Measurements from ENCODE around the gene ABCC12. TPM values are rescaled to one million over a fixed set of nuclear protein-coding genes. Genes with fewer than 3 reads are reported as not detected.

ABCC12 gene
- total and polyA plus RNA-seq, 2 of the 8 experiments (the other 6 are each of a cell fraction or from before 2014, with no cell fraction given), result 0.05 TPM; not detected in 1

GRCh38 chr16:48203974-48204824, 48.4 kb upstream of the ABCC12 start:
- Histone ChIP-seq H3K4ac (replicated peaks; ENCODE audit: insufficient read length, low read depth, low read length) (no peak overlapping the region), H3K23me2 (ENCODE audit: low read depth, low read length) (no peaks in the 10 kb centered on the region), H2BK15ac (ENCODE audit: low read length) (no peak overlapping the region), H4K20me1 (replicated peaks in 1 of 2; ENCODE audit: control insufficient read depth in 1 of 2, insufficient read depth in 2 of 2, low read length in 2 of 2) (no peaks in the 10 kb centered on the region), H3K27ac (ENCODE audit: low read depth, low read length) (no peak overlapping the region), H2BK12ac (ENCODE audit: low read depth, low read length) (no peak overlapping the region), H3K9me3 (ENCODE audit: insufficient read depth in 2 of 2, low read depth in 1 of 2, low read length in 1 of 2) (no peaks in the 10 kb centered on the region), H2BK120ac (replicated peaks; ENCODE audit: low read depth, low read length) (no peak overlapping the region), H4K8ac (ENCODE audit: extremely low read depth, insufficient read depth, low read length) (no peak overlapping the region), H3K23ac (ENCODE audit: insufficient read length) (no peak overlapping the region), H3K9ac (replicated peaks in 1 of 4; ENCODE audit: extremely low read depth in 1 of 4, low read depth in 3 of 4, low read length in 3 of 4) (no peak overlapping the region), H4K5ac (ENCODE audit: insufficient read length, low read depth, low read length) (no peak overlapping the region), H2BK5ac (ENCODE audit: low read depth, low read length) (no peak overlapping the region), H3K4me3 (ENCODE audit: extremely low read depth in 1 of 4, insufficient read depth in 2 of 4, low read depth in 3 of 4, low read length in 4 of 4) (no peak overlapping the region), H4K91ac (replicated peaks; ENCODE audit: insufficient read length, low read length) (no peak overlapping the region), H3K4me2 (ENCODE audit: insufficient read depth in 1 of 2, low read depth in 2 of 2, low read length in 2 of 2) (no peak overlapping the region), H3K4me1 (replicated peaks in 1 of 4; ENCODE audit: control insufficient read depth in 3 of 4, insufficient read depth in 4 of 4, low read length in 3 of 4) (no peaks in the 10 kb centered on the region), H2AFZ (ENCODE audit: low read length) (no peak overlapping the region), H3K27me3 (replicated peaks in 1 of 4; ENCODE audit: control insufficient read depth in 3 of 4, extremely low read depth in 1 of 4, insufficient read depth in 3 of 4, low read length in 3 of 4) (no peaks in the 10 kb centered on the region), H3K14ac (ENCODE audit: insufficient read length) (no peak overlapping the region), H3K36me3 (ENCODE audit: control insufficient read depth in 2 of 4, insufficient read depth in 4 of 4, low read length in 3 of 4) (no peaks in the 10 kb centered on the region), H2AK5ac (ENCODE audit: low read depth, low read length) (no peak overlapping the region), H3K18ac (ENCODE audit: extremely low read depth, low read length) (no peak overlapping the region), H3K79me1 (ENCODE audit: low read depth, low read length) (no peaks in the 10 kb centered on the region), H3K79me2 (ENCODE audit: control insufficient read depth in 1 of 2, insufficient read depth in 2 of 2, low read length in 2 of 2) (no peaks in the 10 kb centered on the region), H2BK20ac (ENCODE audit: low read length) (no peak overlapping the region), H3K56ac (replicated peaks; ENCODE audit: insufficient read length, low read depth, low read length) (no peak overlapping the region)
- ChIA-PET POLR2A (ENCODE audit: partially characterized antibody) (no interaction called here), CTCF (ENCODE audit: partially characterized antibody) (no interaction called here)
- DNase-seq (ENCODE audit: low read depth in 1 of 2, low spot score in 2 of 2) (no peak), FAIRE-seq (no peak)
- 89% methylated on average over 8 of the region's 8 CpGs; no CpG with 5 or more reads in 1 of the 2 experiments for WGBS, 2 experiments (ENCODE audit: extremely low coverage in 1 of 2, insufficient coverage in 1 of 2, insufficient read length in 1 of 2, insufficient replicate concordance in 2 of 2, low coverage in 1 of 2, low lambda C conversion rate in 2 of 2, missing lambda C conversion rate in 1 of 2)
- TF ChIP-seq ATF2 (IDR thresholded peaks at IDR 0.05; ENCODE audit: low read length), result no peak

All from H1 (cell line).